ENCODE data around the gene CHST4. TPM values are rescaled to one million over a fixed set of nuclear protein-coding genes. Genes with fewer than 3 reads are reported as not detected.

The CHST4 gene
- total and polyA plus RNA-seq, 4 donors, result 0.88 TPM; not detected in 3

- H3K27me3 ChIP-seq (ENCODE audit: control insufficient read depth in 1 of 2, insufficient read depth in 2 of 2, low read length in 1 of 2), result no peaks in the 10 kb centered on the region
- ATAC-seq (ENCODE audit: low FRiP score), result no peak
- H3K27ac ChIP-seq (ENCODE audit: low read depth in 1 of 2, low read length in 2 of 2), result no peak overlapping the region
- no peaks in the 10 kb centered on the region for H3K4me1 ChIP-seq (ENCODE audit: control insufficient read depth in 1 of 2, insufficient read depth in 2 of 2, low read length in 2 of 2)
- H3K4me3 ChIP-seq (ENCODE audit: low read length in 2 of 2), result no peak overlapping the region
- 92 to 94% methylated on average over 28 of the region's 28 CpGs for WGBS, 2 donors
- DNase-seq, result no peak
- no peaks in the 10 kb centered on the region for H3K36me3 ChIP-seq (ENCODE audit: control insufficient read depth in 1 of 2, insufficient read depth in 2 of 2, low read length in 1 of 2)
- H3K9me3 ChIP-seq (ENCODE audit: control insufficient read depth, low read length), result no peaks in the 10 kb centered on the region
- intact Hi-C loops (cut with DNase I), result no loop called here
Observed at GRCh38 chr16:71536752-71537499, 10.7 kb downstream of the CHST4 start.

GRCh38 chr16:71537643-71538042, 11.4 kb downstream of the CHST4 start:
- no peak overlapping the region for H3K27ac ChIP-seq (ENCODE audit: low read depth in 1 of 2, low read length in 2 of 2)
- no peaks in the 10 kb centered on the region for H3K4me1 ChIP-seq (ENCODE audit: control insufficient read depth in 1 of 2, insufficient read depth in 2 of 2, low read length in 2 of 2)
- WGBS, 2 donors, result 62 to 69% methylated on average over 6 of the region's 6 CpGs
- intact Hi-C loops (cut with DNase I), result no loop called here
- no peaks in the 10 kb centered on the region for H3K27me3 ChIP-seq (ENCODE audit: control insufficient read depth in 1 of 2, insufficient read depth in 2 of 2, low read length in 1 of 2)
- DNase-seq, result no peak
- H3K4me3 ChIP-seq (ENCODE audit: low read length in 2 of 2), result no peak overlapping the region
- no peak for ATAC-seq (ENCODE audit: low FRiP score)
- no peaks in the 10 kb centered on the region for H3K36me3 ChIP-seq (ENCODE audit: control insufficient read depth in 1 of 2, insufficient read depth in 2 of 2, low read length in 1 of 2)
- H3K9me3 ChIP-seq (ENCODE audit: control insufficient read depth, low read length), result no peaks in the 10 kb centered on the region

- no peaks in the 10 kb centered on the region for H3K36me3 ChIP-seq (ENCODE audit: control insufficient read depth in 1 of 2, insufficient read depth in 2 of 2, low read length in 1 of 2)
- no peak for ATAC-seq (ENCODE audit: low FRiP score)
- H3K9me3 ChIP-seq (ENCODE audit: control insufficient read depth, low read length), result peaks cover 1% of the 10 kb centered on the region
- WGBS, 2 donors, result 16 to 20% methylated on average over 11 of the region's 11 CpGs
- H3K4me1 ChIP-seq (ENCODE audit: control insufficient read depth in 1 of 2, insufficient read depth in 2 of 2, low read length in 2 of 2), result no peaks in the 10 kb centered on the region
- no peak overlapping the region for H3K4me3 ChIP-seq (ENCODE audit: low read length in 2 of 2)
- peaks cover 0 to 1% of the 10 kb centered on the region in 2 donors for H3K27me3 ChIP-seq (ENCODE audit: control insufficient read depth in 1 of 2, insufficient read depth in 2 of 2, low read length in 1 of 2)
- no peak overlapping the region for H3K27ac ChIP-seq (ENCODE audit: low read depth in 1 of 2, low read length in 2 of 2)
- DNase-seq, result peak in 1 of 2 donors; percentile 61
- intact Hi-C loops (cut with DNase I), result no loop called here
Observed at GRCh38 chr16:71542377-71542776, 16.2 kb downstream of the CHST4 start.

- no peaks in the 10 kb centered on the region for H3K36me3 ChIP-seq (ENCODE audit: control insufficient read depth in 1 of 2, insufficient read depth in 2 of 2, low read length in 1 of 2)
- ATAC-seq (ENCODE audit: low FRiP score), result no peak
- H3K27me3 ChIP-seq (ENCODE audit: control insufficient read depth in 1 of 2, insufficient read depth in 2 of 2, low read length in 1 of 2), result peaks cover 0 to 1% of the 10 kb centered on the region in 2 donors
- DNase-seq, result no peak
- no peaks in the 10 kb centered on the region for H3K4me1 ChIP-seq (ENCODE audit: control insufficient read depth in 1 of 2, insufficient read depth in 2 of 2, low read length in 2 of 2)
- no peak overlapping the region for H3K4me3 ChIP-seq (ENCODE audit: low read length in 2 of 2)
- no peak overlapping the region for H3K27ac ChIP-seq (ENCODE audit: low read depth in 1 of 2, low read length in 2 of 2)
- H3K9me3 ChIP-seq (ENCODE audit: control insufficient read depth, low read length), result peaks cover 1% of the 10 kb centered on the region
- intact Hi-C loops (cut with DNase I), result no loop called here
Observed at GRCh38 chr16:71547168-71547567, 20.9 kb downstream of the CHST4 start.

- ATAC-seq (ENCODE audit: low FRiP score), result no peak
- no peaks in the 10 kb centered on the region for H3K36me3 ChIP-seq (ENCODE audit: control insufficient read depth in 1 of 2, insufficient read depth in 2 of 2, low read length in 1 of 2)
- H3K27me3 ChIP-seq (ENCODE audit: control insufficient read depth in 1 of 2, insufficient read depth in 2 of 2, low read length in 1 of 2), result no peaks in the 10 kb centered on the region
- DNase-seq, result no peak
- peaks cover 1% of the 10 kb centered on the region for H3K9me3 ChIP-seq (ENCODE audit: control insufficient read depth, low read length)
- intact Hi-C loops (cut with DNase I), result no loop called here
- 39 to 40% methylated on average over 6 of the region's 6 CpGs for WGBS, 2 donors
- H3K4me1 ChIP-seq (ENCODE audit: control insufficient read depth in 1 of 2, insufficient read depth in 2 of 2, low read length in 2 of 2), result no peaks in the 10 kb centered on the region
- H3K27ac ChIP-seq (ENCODE audit: low read depth in 1 of 2, low read length in 2 of 2), result no peak overlapping the region
- H3K4me3 ChIP-seq (ENCODE audit: low read length in 2 of 2), result no peak overlapping the region
Observed at GRCh38 chr16:71552698-71553503, 26.7 kb downstream of the CHST4 start.

- 79% methylated on average over 1 of the region's 1 CpG for WGBS, 2 donors
- Histone ChIP-seq H3K36me3 (ENCODE audit: control insufficient read depth in 1 of 2, insufficient read depth in 2 of 2, low read length in 1 of 2) (no peaks in the 10 kb centered on the region), H3K27ac (ENCODE audit: low read depth in 1 of 2, low read length in 2 of 2) (no peak overlapping the region)
Observed at GRCh38 chr16:71555230-71555891, 29.1 kb downstream of the CHST4 start.

GRCh38 chr16:71557299-71557698, 31.1 kb downstream of the CHST4 start:
- H3K4me3 ChIP-seq (ENCODE audit: low read length in 2 of 2), result no peak overlapping the region
- WGBS, 2 donors, result 82 to 84% methylated on average over 3 of the region's 3 CpGs
- H3K27ac ChIP-seq (ENCODE audit: low read depth in 1 of 2, low read length in 2 of 2), result no peak overlapping the region
- H3K36me3 ChIP-seq (ENCODE audit: control insufficient read depth in 1 of 2, insufficient read depth in 2 of 2, low read length in 1 of 2), result no peaks in the 10 kb centered on the region
- intact Hi-C loops (cut with DNase I), result no loop called here
- H3K4me1 ChIP-seq (ENCODE audit: control insufficient read depth in 1 of 2, insufficient read depth in 2 of 2, low read length in 2 of 2), result no peaks in the 10 kb centered on the region
- no peaks in the 10 kb centered on the region for H3K27me3 ChIP-seq (ENCODE audit: control insufficient read depth in 1 of 2, insufficient read depth in 2 of 2, low read length in 1 of 2)
- ATAC-seq (ENCODE audit: low FRiP score), result no peak
- peaks cover 3% of the 10 kb centered on the region for H3K9me3 ChIP-seq (ENCODE audit: control insufficient read depth, low read length)
- no peak for DNase-seq

More at GRCh38 chr16:71555230-71555891, 29.1 kb downstream of the CHST4 start:
- intact Hi-C loops (cut with DNase I), result no loop called here
- ATAC-seq (ENCODE audit: low FRiP score) (no peak), DNase-seq (no peak)
- Histone ChIP-seq H3K4me3 (ENCODE audit: low read length in 2 of 2) (no peak overlapping the region), H3K9me3 (ENCODE audit: control insufficient read depth, low read length) (peaks cover 1% of the 10 kb centered on the region), H3K27me3 (ENCODE audit: control insufficient read depth in 1 of 2, insufficient read depth in 2 of 2, low read length in 1 of 2) (no peaks in the 10 kb centered on the region), H3K4me1 (ENCODE audit: control insufficient read depth in 1 of 2, insufficient read depth in 2 of 2, low read length in 2 of 2) (no peaks in the 10 kb centered on the region)

GRCh38 chr16:71557954-71558582, 31.8 kb downstream of the CHST4 start:
- intact Hi-C loops (cut with DNase I), result no loop called here
- no peaks in the 10 kb centered on the region for H3K36me3 ChIP-seq (ENCODE audit: control insufficient read depth in 1 of 2, insufficient read depth in 2 of 2, low read length in 1 of 2)
- no peaks in the 10 kb centered on the region for H3K27me3 ChIP-seq (ENCODE audit: control insufficient read depth in 1 of 2, insufficient read depth in 2 of 2, low read length in 1 of 2)
- H3K4me3 ChIP-seq (ENCODE audit: low read length in 2 of 2), result no peak overlapping the region
- DNase-seq (no peak), ATAC-seq (ENCODE audit: low FRiP score) (no peak)
- H3K27ac ChIP-seq (ENCODE audit: low read depth in 1 of 2, low read length in 2 of 2), result no peak overlapping the region
- WGBS, 2 donors, result 66 to 68% methylated on average over 3 of the region's 3 CpGs
- H3K4me1 ChIP-seq (ENCODE audit: control insufficient read depth in 1 of 2, insufficient read depth in 2 of 2, low read length in 2 of 2), result no peaks in the 10 kb centered on the region
- peaks cover 2% of the 10 kb centered on the region for H3K9me3 ChIP-seq (ENCODE audit: control insufficient read depth, low read length)

All from aorta (tissue), 5 donors.